Measurements from ENCODE around the gene ANTKMT.

Gene ANTKMT

GRCh38 chr16:726438-727290 lies 5.7 kb downstream of the ANTKMT start, which contains the start of the genes CCDC78 and HAGHL:
Gene CCDC78 (minus strand): TSS chr16:726443. CDS start chr16:726367, 76 bp downstream.
Gene HAGHL (plus strand): TSS chr16:727106. CDS start chr16:727510, 404 bp downstream.
- no peak for TF ChIP-seq CTCF (conservative IDR thresholded peaks at IDR 0.05; ENCODE audit: control insufficient read depth, insufficient read depth, low read depth, low read length)
- H3K4me3 ChIP-seq (ENCODE audit: control insufficient read depth, low read depth, low read length): peak within 1 kb of the TSS; percentile 47
- peak; percentile 32 for DNase-seq (ENCODE audit: low read depth)

GRCh38 chr16:727291-727977 lies 6.5 kb downstream of the ANTKMT start:
- H3K4me3 ChIP-seq (ENCODE audit: control insufficient read depth, low read depth, low read length): peak overlapping the region; percentile 47
- DNase-seq (ENCODE audit: low read depth): no peak
- no peak for TF ChIP-seq CTCF (conservative IDR thresholded peaks at IDR 0.05; ENCODE audit: control insufficient read depth, insufficient read depth, low read depth, low read length)

GRCh38 chr16:728131-728889 lies 7.4 kb downstream of the ANTKMT start:
- peak overlapping the region; percentile 33 for H3K4me3 ChIP-seq (ENCODE audit: control insufficient read depth, low read depth, low read length)
- peak; percentile 79 for DNase-seq (ENCODE audit: low read depth)
- TF ChIP-seq CTCF (conservative IDR thresholded peaks at IDR 0.05; ENCODE audit: control insufficient read depth, insufficient read depth, low read depth, low read length): no peak

GRCh38 chr16:728890-729744 lies 8.2 kb downstream of the ANTKMT start:
- TF ChIP-seq CTCF (conservative IDR thresholded peaks at IDR 0.05; ENCODE audit: control insufficient read depth, insufficient read depth, low read depth, low read length): no peak
- no peak for DNase-seq (ENCODE audit: low read depth)
- H3K4me3 ChIP-seq (ENCODE audit: control insufficient read depth, low read depth, low read length): peak overlapping the region; percentile 33

GRCh38 chr16:729768-730665 lies 9.1 kb downstream of the ANTKMT start:
- TF ChIP-seq CTCF (conservative IDR thresholded peaks at IDR 0.05; ENCODE audit: control insufficient read depth, insufficient read depth, low read depth, low read length): no peak
- DNase-seq (ENCODE audit: low read depth): no peak
- no peak overlapping the region for H3K4me3 ChIP-seq (ENCODE audit: control insufficient read depth, low read depth, low read length)

Data from fibroblast of mammary gland (primary cell).